ENCODE data around the gene GRIK1. TPM values are rescaled to one million over a fixed set of nuclear protein-coding genes. Genes with fewer than 3 reads are reported as not detected.

GRIK1 gene
- polyA plus RNA-seq, 1 donor (not counting 4 experiments of a cell fraction or from before 2014, with no cell fraction given) = not detected

GRCh38 chr21:29634418-29634817 lies 305.4 kb downstream of the GRIK1 start:
- Histone ChIP-seq H3K9me3 (ENCODE audit: control insufficient read depth, low read depth, low read length) (no peaks in the 10 kb centered on the region), H3K36me3 (ENCODE audit: control insufficient read depth in 2 of 2, extremely low read depth in 1 of 2, insufficient read depth in 2 of 2, low read length in 2 of 2) (no peaks in the 10 kb centered on the region), H3K4me3 (ENCODE audit: control insufficient read depth in 2 of 3, extremely low read depth in 1 of 3, insufficient read depth in 2 of 3, low read depth in 1 of 3, low read length in 3 of 3) (no peak overlapping the region), H3K27me3 (ENCODE audit: control insufficient read depth, extremely low read depth, insufficient read depth, low read length) (no peaks in the 10 kb centered on the region), H3K27ac (ENCODE audit: control insufficient read depth, insufficient read depth, low read length) (no peak overlapping the region), H3K9ac (ENCODE audit: control insufficient read depth, extremely low read depth, insufficient read depth, low read length) (no peak overlapping the region), H4K20me1 (ENCODE audit: control insufficient read depth, extremely low read depth, insufficient read depth, low read length) (no peaks in the 10 kb centered on the region), H3K4me2 (ENCODE audit: control insufficient read depth, extremely low read depth, insufficient read depth, low read depth, low read length) (no peak overlapping the region), H2AFZ (ENCODE audit: control insufficient read depth, low read length) (no peak overlapping the region), H3K9me1 (ENCODE audit: control insufficient read depth, extremely low read depth, insufficient read depth, low read length) (no peaks in the 10 kb centered on the region), H3K4me1 (ENCODE audit: control insufficient read depth, extremely low read depth, insufficient read depth, low read length) (no peaks in the 10 kb centered on the region), H3K79me2 (ENCODE audit: control insufficient read depth, insufficient read depth, low read length) (no peaks in the 10 kb centered on the region)
- FAIRE-seq = no peak
- DNase-seq (ENCODE audit: low read depth, low spot score) = no peak
- no peak for TF ChIP-seq EZH2 (IDR thresholded peaks at IDR 0.05; ENCODE audit: low read length)
- no peak for TF ChIP-seq CTCF (optimal IDR thresholded peaks at IDR 0.05 in 1 of 3, IDR thresholded peaks at IDR 0.05 in 1 of 3, conservative IDR thresholded peaks at IDR 0.05 in 1 of 3; ENCODE audit: extremely low read depth in 1 of 3, insufficient read depth in 2 of 3, low read length in 3 of 3)
- dilution Hi-C loops (cut with MboI; ENCODE audit: extremely low pct_ligation_motif_present, low sequenced_read_pairs) = no loop called here

- DNase-seq (ENCODE audit: low read depth, low spot score) (no peak), FAIRE-seq (no peak)
- no peak overlapping the region for H2AFZ ChIP-seq (ENCODE audit: control insufficient read depth, low read length)
- H3K9me1 ChIP-seq (ENCODE audit: control insufficient read depth, extremely low read depth, insufficient read depth, low read length) = no peaks in the 10 kb centered on the region
- dilution Hi-C loops (cut with MboI; ENCODE audit: extremely low pct_ligation_motif_present, low sequenced_read_pairs) = no loop called here
- no peaks in the 10 kb centered on the region for H3K4me1 ChIP-seq (ENCODE audit: control insufficient read depth, extremely low read depth, insufficient read depth, low read length)
- H3K79me2 ChIP-seq (ENCODE audit: control insufficient read depth, insufficient read depth, low read length) = no peaks in the 10 kb centered on the region
- no peaks in the 10 kb centered on the region for H3K9me3 ChIP-seq (ENCODE audit: control insufficient read depth, low read depth, low read length)
- TF ChIP-seq EZH2 (IDR thresholded peaks at IDR 0.05; ENCODE audit: low read length) = no peak
- no peak for TF ChIP-seq CTCF (optimal IDR thresholded peaks at IDR 0.05 in 1 of 3, IDR thresholded peaks at IDR 0.05 in 1 of 3, conservative IDR thresholded peaks at IDR 0.05 in 1 of 3; ENCODE audit: extremely low read depth in 1 of 3, insufficient read depth in 2 of 3, low read length in 3 of 3)
- H3K4me3 ChIP-seq (ENCODE audit: control insufficient read depth in 2 of 3, extremely low read depth in 1 of 3, insufficient read depth in 2 of 3, low read depth in 1 of 3, low read length in 3 of 3) = no peak overlapping the region
- no peak overlapping the region for H3K27ac ChIP-seq (ENCODE audit: control insufficient read depth, insufficient read depth, low read length)
- no peaks in the 10 kb centered on the region for H3K27me3 ChIP-seq (ENCODE audit: control insufficient read depth, extremely low read depth, insufficient read depth, low read length)
- H3K9ac ChIP-seq (ENCODE audit: control insufficient read depth, extremely low read depth, insufficient read depth, low read length) = no peak overlapping the region
- no peaks in the 10 kb centered on the region for H4K20me1 ChIP-seq (ENCODE audit: control insufficient read depth, extremely low read depth, insufficient read depth, low read length)
- no peak overlapping the region for H3K4me2 ChIP-seq (ENCODE audit: control insufficient read depth, extremely low read depth, insufficient read depth, low read depth, low read length)
- no peaks in the 10 kb centered on the region for H3K36me3 ChIP-seq (ENCODE audit: control insufficient read depth in 2 of 2, extremely low read depth in 1 of 2, insufficient read depth in 2 of 2, low read length in 2 of 2)
Observed at GRCh38 chr21:29633756-29634155, 306.0 kb downstream of the GRIK1 start.

Data from keratinocyte (primary cell).